ENCODE data around the gene TMBIM1.

TMBIM1 gene

GRCh38 chr2:218253232-218253625, 39.1 kb downstream of the TMBIM1 start:
- no peak for DNase-seq

- DNase-seq = no peak
These were observed 39.6 kb downstream of the TMBIM1 start for GRCh38 chr2:218252509-218253231.

- DNase-seq = no peak
These were observed 42.6 kb downstream of the TMBIM1 start for GRCh38 chr2:218249691-218250090.

- no peak for DNase-seq
These were observed 47.1 kb downstream of the TMBIM1 start for GRCh38 chr2:218245214-218245613.

GRCh38 chr2:218244665-218245064, 47.6 kb downstream of the TMBIM1 start:
- DNase-seq = no peak

GRCh38 chr2:218244204-218244603, 48.1 kb downstream of the TMBIM1 start:
- DNase-seq = no peak

GRCh38 chr2:218238887-218239286, 53.4 kb downstream of the TMBIM1 start:
- no peak for DNase-seq

GRCh38 chr2:218236829-218237228, 55.5 kb downstream of the TMBIM1 start:
- no peak for DNase-seq

GRCh38 chr2:218235017-218235416, 57.3 kb downstream of the TMBIM1 start:
- DNase-seq = no peak

GRCh38 chr2:218234521-218234920, 57.8 kb downstream of the TMBIM1 start:
- DNase-seq = no peak

- DNase-seq = no peak
These were observed 58.8 kb downstream of the TMBIM1 start for GRCh38 chr2:218233543-218233942.

- DNase-seq = no peak
These were observed 61.4 kb downstream of the TMBIM1 start for GRCh38 chr2:218230882-218231281.

- no peak for DNase-seq
These were observed 62.5 kb downstream of the TMBIM1 start for GRCh38 chr2:218229851-218230250.

- no peak for DNase-seq
These were observed 63.1 kb downstream of the TMBIM1 start for GRCh38 chr2:218229239-218229638.

- no peak for DNase-seq
These were observed 63.8 kb downstream of the TMBIM1 start for GRCh38 chr2:218228366-218229090.

- DNase-seq = no peak
These were observed 65.4 kb downstream of the TMBIM1 start for GRCh38 chr2:218226903-218227302.

Measured in T1000 (cell line).